GM12864 (cell line): ENCODE results near the gene C2orf68.
"Not testable (repeated sequence)": the region's sequence is repeated elsewhere in the genome, so short reads cannot be mapped to it uniquely, and the experiment has no call there.

ENCODE experiments used
- DNase-seq: peaks from one replicate; pipeline ENCODE4 v3.0.0-alpha.2; 2011; ENCODE audit warnings: low read depth
- H3K4me3 ChIP-seq: 2 replicates; pipeline ENCODE4 v1.5.1; 2011; ENCODE audit warnings: mild to moderate bottlenecking, low read depth, low read length, control low read depth
- TF ChIP-seq, protein P1 (sequence below): IDR thresholded peaks from 2 replicates; pipeline ENCODE4 v1.5.1; 2011; ENCODE audit warnings: low read depth, mild to moderate bottlenecking, moderate library complexity, low read length, control low read depth, inconsistent platforms; ENCODE audit errors: missing control alignments

C2orf68 gene

DNA sequence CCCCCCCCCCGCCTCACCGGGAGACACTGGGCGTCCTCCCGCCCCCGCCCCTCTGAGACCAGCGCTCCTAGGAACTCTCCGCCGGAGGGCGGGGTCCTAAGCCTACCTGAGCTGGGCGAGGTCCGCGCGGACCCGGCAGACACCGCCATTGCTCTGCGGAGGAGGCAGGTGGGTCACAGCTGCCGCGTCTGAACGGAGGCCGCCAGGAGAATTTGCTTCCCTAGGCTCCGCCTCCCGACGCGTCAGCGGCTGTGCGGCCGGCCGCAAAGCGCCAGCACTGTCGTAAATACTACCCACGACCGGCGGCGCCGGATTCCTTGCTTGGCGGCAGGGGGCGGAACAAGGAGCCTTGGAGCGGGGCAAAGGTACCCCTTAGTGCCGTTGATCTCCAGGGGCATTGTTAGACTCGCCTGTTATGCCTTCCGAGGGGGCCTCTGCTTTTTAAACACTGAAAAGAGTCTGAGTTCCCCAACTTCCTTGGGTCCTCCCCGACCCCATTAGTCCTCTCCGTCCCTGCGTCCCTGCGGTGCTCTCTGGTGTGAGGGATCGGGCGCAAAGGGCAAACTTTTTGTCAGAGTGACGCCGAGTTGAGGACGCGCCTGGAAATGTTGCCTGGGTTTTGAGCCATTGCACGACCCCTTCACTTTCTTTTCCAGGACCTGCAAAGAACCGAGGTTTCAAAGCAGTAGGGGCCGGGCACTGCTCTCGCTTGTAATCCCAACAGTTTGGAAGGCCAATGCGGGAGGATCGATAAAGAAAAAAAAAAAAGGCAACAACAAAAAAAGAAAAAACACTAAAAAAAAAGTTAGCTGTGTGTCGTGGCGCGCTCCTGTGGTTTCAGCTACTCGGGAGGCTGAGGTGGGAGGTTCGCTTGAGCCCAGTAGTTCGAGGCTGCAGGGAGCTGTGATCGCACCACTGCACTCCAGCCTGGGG lies 50.3 kb downstream of the C2orf68 start, which contains the start of gene GGCX:
TSS of gene GGCX (minus strand) at position 214 of the 933 bp plus-strand sequence. CDS start at position 149, 65 bp downstream.
- DNase-seq, result peak; percentile 83
- TF ChIP-seq, protein P1, sequence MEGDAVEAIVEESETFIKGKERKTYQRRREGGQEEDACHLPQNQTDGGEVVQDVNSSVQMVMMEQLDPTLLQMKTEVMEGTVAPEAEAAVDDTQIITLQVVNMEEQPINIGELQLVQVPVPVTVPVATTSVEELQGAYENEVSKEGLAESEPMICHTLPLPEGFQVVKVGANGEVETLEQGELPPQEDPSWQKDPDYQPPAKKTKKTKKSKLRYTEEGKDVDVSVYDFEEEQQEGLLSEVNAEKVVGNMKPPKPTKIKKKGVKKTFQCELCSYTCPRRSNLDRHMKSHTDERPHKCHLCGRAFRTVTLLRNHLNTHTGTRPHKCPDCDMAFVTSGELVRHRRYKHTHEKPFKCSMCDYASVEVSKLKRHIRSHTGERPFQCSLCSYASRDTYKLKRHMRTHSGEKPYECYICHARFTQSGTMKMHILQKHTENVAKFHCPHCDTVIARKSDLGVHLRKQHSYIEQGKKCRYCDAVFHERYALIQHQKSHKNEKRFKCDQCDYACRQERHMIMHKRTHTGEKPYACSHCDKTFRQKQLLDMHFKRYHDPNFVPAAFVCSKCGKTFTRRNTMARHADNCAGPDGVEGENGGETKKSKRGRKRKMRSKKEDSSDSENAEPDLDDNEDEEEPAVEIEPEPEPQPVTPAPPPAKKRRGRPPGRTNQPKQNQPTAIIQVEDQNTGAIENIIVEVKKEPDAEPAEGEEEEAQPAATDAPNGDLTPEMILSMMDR, result no peak
- peak within 1 kb of the TSS; percentile 64 for H3K4me3 ChIP-seq

DNA sequence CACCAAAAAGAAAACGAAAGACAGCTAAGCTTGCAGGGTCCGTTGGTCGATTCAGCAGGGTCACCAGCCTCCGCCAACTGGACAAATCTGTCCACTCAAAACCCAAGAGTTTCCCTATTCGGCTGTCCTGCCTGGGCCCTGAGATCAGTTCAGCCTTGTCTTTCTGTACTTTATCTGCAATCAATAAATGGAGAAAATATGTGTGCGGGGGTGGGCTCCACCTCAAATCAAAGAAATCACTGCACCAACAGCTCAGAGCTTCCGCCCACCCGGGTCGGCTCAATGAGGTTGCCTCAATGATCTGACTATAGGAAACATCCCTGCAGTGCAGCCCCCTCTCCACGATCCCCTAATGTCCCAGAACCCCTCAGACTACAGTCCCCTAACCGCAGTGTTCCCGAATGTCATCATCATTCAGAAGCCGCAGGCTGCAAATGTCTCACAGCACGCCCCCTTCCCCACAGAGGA lies 51.0 kb downstream of the C2orf68 start:
- peak overlapping the region; percentile 64 for H3K4me3 ChIP-seq
- DNase-seq, result no peak
- TF ChIP-seq, protein P1, result no peak

DNA sequence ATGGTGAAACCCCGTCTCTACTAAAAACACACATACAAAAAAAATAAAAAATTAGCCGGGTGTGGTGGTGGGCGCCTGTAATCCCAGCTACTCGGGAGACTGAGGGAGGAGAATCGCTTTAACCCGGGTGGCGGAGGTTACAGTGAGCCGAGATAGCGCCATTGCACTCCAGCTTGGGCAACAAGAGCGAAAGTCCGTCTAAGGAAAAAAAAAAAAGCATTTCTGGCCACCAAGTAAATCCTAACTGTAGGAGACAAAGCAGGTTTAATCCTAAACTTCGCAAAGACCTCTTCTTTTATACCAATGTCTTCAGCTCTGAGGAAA lies 51.5 kb downstream of the C2orf68 start:
- peak overlapping the region; percentile 64 for H3K4me3 ChIP-seq
- DNase-seq, result not testable (repeated sequence)

DNA sequence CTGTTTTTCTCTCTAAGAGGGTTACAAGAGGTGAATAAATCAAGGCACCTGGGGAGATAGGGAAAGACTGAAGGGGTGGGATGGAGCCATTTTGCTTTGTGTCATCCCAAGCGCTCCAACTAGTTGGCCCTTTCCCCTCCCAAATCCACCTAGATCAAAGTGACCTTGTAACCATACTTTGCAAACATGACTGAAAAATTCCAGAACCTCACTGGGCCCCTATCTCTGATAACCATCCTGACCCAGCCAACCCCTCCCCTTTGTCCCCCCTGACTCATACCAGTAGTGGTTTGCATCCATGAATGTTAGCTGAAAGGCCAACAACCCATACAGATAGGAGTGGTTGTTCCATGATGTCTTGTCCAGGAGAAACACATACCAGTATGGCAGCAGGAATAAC lies 53.7 kb downstream of the C2orf68 start:
- TF ChIP-seq, protein P1, result no peak
- DNase-seq, result no peak
- no peak overlapping the region for H3K4me3 ChIP-seq

DNA sequence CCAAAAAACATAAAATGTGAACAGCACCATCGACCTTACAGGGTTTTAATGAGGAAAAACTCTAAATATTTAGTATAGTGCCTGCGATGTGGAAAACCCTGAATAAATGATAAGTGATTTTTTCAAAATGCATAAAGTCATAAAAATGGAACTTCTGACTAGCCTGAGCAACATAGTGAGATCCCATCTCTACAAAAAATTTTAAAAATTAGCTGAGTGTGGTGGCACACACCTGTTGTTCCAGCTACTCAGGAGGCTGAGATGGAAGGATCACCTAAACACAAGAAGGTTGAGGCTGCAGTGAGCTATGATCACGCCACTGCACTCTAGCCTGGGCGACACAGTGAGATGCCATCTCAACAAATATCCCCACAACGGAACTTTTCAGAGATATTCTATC lies 54.7 kb downstream of the C2orf68 start:
- DNase-seq, result no peak
- TF ChIP-seq, protein P1, result no peak
- no peak overlapping the region for H3K4me3 ChIP-seq
